Brain pericyte (primary cell): ENCODE measurements around the gene DRC3.
A peak's percentile ranks its signal among the peaks of the same experiment; 100 is the strongest.

ENCODE experiments used
- DNase-seq: peaks from one replicate; pipeline ENCODE4 v3.0.0-alpha.2; 2012; ENCODE audit warnings: low read depth, low spot score

DRC3 gene

GRCh38 chr17:18020971-18021370 lies 48.3 kb downstream of the DRC3 start:
- no peak for DNase-seq

GRCh38 chr17:18021372-18021771 lies 48.7 kb downstream of the DRC3 start:
- DNase-seq = no peak

GRCh38 chr17:18025241-18025944 lies 52.7 kb downstream of the DRC3 start:
- DNase-seq = no peak

- no peak for DNase-seq
Measured at GRCh38 chr17:18025945-18026776, 53.5 kb downstream of the DRC3 start.

- DNase-seq = no peak
Measured at GRCh38 chr17:18027280-18027679, 54.6 kb downstream of the DRC3 start.

GRCh38 chr17:18028114-18028951 lies 55.7 kb downstream of the DRC3 start:
- no peak for DNase-seq

GRCh38 chr17:18028952-18029540 lies 56.4 kb downstream of the DRC3 start:
- no peak for DNase-seq

GRCh38 chr17:18031955-18032354 lies 59.3 kb downstream of the DRC3 start:
- DNase-seq = no peak

- DNase-seq = peak; percentile 36
Measured at GRCh38 chr17:18033442-18034099, 60.9 kb downstream of the DRC3 start.

GRCh38 chr17:18035704-18036103 lies 63.0 kb downstream of the DRC3 start:
- no peak for DNase-seq

GRCh38 chr17:18037486-18037885 lies 64.8 kb downstream of the DRC3 start:
- DNase-seq = no peak

GRCh38 chr17:18038149-18038850 lies 65.6 kb downstream of the DRC3 start:
- no peak for DNase-seq

- peak; percentile 96 for DNase-seq
Measured at GRCh38 chr17:18038861-18039534, 66.3 kb downstream of the DRC3 start, which contains the start of the genes ATPAF2 and GID4. Gene ATPAF2, minus strand, starts transcription at chr17:18039168. Its CDS starts 155 bp downstream, at chr17:18039013. Gene GID4, plus strand, starts transcription at chr17:18039408. Its CDS starts 57 bp downstream, at chr17:18039465.

GRCh38 chr17:18039535-18040260 lies 67.0 kb downstream of the DRC3 start:
- no peak for DNase-seq

- no peak for DNase-seq
Measured at GRCh38 chr17:18040261-18040858, 67.7 kb downstream of the DRC3 start.

- no peak for DNase-seq
Measured at GRCh38 chr17:18041776-18042175, 69.1 kb downstream of the DRC3 start.

- DNase-seq = no peak
Measured at GRCh38 chr17:18042983-18043382, 70.3 kb downstream of the DRC3 start.

GRCh38 chr17:18043491-18043890 lies 70.8 kb downstream of the DRC3 start:
- DNase-seq = no peak

GRCh38 chr17:18044609-18045008 lies 71.9 kb downstream of the DRC3 start:
- no peak for DNase-seq
